Activated T-helper 2 cell treated with anti-CD3 and anti-CD28 coated beads, Interferon-gamma antibody, Interleukin-2, Interleukin-4, amounts not matched to agents 10 μg/mL and 5 μg/mL and 100 μg/mL, durations not matched to agents 14 hours and 24 hours and 36 hours (primary cell): ENCODE data around the gene R3HCC1L. TPM values are rescaled to one million over a fixed set of nuclear protein-coding genes. Genes with fewer than 3 reads are reported as not detected.

ENCODE experiments used
- DNase-seq: peaks from one replicate; pipeline ENCODE4 v3.0.0; 2021; ENCODE audit warnings: low spot score
- H3K27ac Mint-ChIP-seq: one replicate; pipeline ENCODE4 v1.8.0; 2021; ENCODE audit warnings: mixed read lengths
- H3K27me3 Mint-ChIP-seq: one replicate; pipeline ENCODE4 v1.8.0; 2021; ENCODE audit warnings: low read depth, mixed read lengths
- H3K36me3 Mint-ChIP-seq: one replicate; pipeline ENCODE4 v1.8.0; 2021; ENCODE audit warnings: low read depth, mixed read lengths
- H3K4me1 Mint-ChIP-seq: one replicate; pipeline ENCODE4 v1.8.0; 2021; ENCODE audit warnings: low read depth, mixed read lengths
- H3K4me3 Mint-ChIP-seq: one replicate; pipeline ENCODE4 v1.8.0; 2021; ENCODE audit warnings: low read depth, mild to moderate bottlenecking, moderate library complexity, mixed read lengths
- H3K9me3 Mint-ChIP-seq: one replicate; pipeline ENCODE4 v1.8.0; 2021; ENCODE audit warnings: mixed read lengths
- intact Hi-C: fragments of 100-400 bp; cut with micrococcal nuclease; formaldehyde crosslinking; loops from one replicate; pipeline ENCODE4 v1.15.1; 2023
- total RNA-seq: library from RNA; stranded (reverse); gene quantifications from 2 replicates; pipeline ENCODE4 v1.2.3, GENCODE V29; 2022

The R3HCC1L gene
- total RNA-seq, 1 donor from 2014 or later = 18.4 TPM

DNA sequence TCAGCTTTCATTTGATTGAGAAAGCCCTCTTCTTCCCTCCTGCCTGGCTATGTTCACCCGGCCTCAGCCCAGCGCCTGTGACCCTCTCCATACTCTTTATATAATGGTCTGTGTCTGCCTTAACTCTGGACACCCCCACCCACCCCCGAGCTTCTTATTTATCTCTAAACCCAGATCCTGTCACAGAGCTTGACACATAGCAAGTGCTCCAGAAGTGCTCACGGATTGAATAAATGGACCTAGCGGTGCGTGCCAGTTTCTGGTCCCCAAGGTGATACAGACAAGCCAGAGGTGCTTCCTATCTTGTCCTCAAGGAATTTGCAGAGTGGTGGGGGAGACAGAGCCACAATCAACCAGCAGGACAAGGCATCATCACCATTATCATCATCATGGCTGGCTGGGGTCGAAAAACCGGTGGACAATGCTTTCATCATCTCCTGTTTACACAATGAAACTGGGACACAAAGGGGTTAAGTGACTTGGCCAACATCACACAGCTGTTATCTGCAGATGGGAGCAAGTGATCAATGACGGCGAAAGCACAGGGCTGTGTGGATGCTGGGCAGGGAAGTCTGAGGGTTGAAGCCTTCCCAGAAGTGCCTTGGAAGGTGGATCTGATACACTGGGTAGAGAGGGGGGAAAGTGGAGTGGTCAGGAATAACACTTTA lies 135.8 kb downstream of the R3HCC1L start:
- no peak for DNase-seq
- H3K36me3 Mint-ChIP-seq = no peaks in the 10 kb centered on the region
- peaks cover 54% of the 10 kb centered on the region for H3K27me3 Mint-ChIP-seq
- H3K4me3 Mint-ChIP-seq = no peak overlapping the region
- H3K4me1 Mint-ChIP-seq = no peaks in the 10 kb centered on the region
- intact Hi-C loops = no loop called here
- H3K9me3 Mint-ChIP-seq = no peaks in the 10 kb centered on the region
- no peak overlapping the region for H3K27ac Mint-ChIP-seq

GRCh38 chr10:98270786-98271185 lies 136.3 kb downstream of the R3HCC1L start:
- Mint-ChIP-seq H3K4me1 (no peaks in the 10 kb centered on the region), H3K27me3 (peaks cover 57% of the 10 kb centered on the region), H3K4me3 (no peak overlapping the region), H3K36me3 (no peaks in the 10 kb centered on the region), H3K27ac (no peak overlapping the region), H3K9me3 (no peaks in the 10 kb centered on the region)
- intact Hi-C loops = no loop called here
- DNase-seq = no peak

DNA sequence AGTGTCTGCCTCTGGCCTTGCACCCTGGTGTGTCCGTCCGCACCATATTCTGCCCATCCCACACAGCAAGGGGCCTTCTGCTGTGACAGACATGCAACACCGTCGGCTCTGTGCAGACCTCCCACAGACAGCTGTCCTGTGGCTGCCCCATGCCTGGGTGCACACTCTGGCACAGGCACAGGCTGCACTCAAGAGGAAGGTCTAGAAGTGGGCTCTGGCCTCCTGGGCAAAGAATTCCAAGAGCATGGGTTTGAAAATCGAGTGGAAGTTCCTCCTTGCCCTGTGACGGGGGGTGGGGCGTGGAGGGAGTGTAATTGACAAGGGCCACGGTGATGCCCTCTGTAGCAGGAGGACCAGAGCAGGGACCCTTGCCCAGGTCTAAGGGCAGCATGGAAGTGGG lies 137.8 kb downstream of the R3HCC1L start:
- H3K36me3 Mint-ChIP-seq = no peaks in the 10 kb centered on the region
- no peaks in the 10 kb centered on the region for H3K4me1 Mint-ChIP-seq
- no peak overlapping the region for H3K27ac Mint-ChIP-seq
- no peak for DNase-seq
- peaks cover 44% of the 10 kb centered on the region for H3K27me3 Mint-ChIP-seq
- intact Hi-C loops = no loop called here
- H3K9me3 Mint-ChIP-seq = no peaks in the 10 kb centered on the region
- no peak overlapping the region for H3K4me3 Mint-ChIP-seq

GRCh38 chr10:98272656-98273055 lies 138.2 kb downstream of the R3HCC1L start:
- Mint-ChIP-seq H3K4me3 (no peak overlapping the region), H3K27me3 (peaks cover 40% of the 10 kb centered on the region)
- intact Hi-C loops = no loop called here

DNA sequence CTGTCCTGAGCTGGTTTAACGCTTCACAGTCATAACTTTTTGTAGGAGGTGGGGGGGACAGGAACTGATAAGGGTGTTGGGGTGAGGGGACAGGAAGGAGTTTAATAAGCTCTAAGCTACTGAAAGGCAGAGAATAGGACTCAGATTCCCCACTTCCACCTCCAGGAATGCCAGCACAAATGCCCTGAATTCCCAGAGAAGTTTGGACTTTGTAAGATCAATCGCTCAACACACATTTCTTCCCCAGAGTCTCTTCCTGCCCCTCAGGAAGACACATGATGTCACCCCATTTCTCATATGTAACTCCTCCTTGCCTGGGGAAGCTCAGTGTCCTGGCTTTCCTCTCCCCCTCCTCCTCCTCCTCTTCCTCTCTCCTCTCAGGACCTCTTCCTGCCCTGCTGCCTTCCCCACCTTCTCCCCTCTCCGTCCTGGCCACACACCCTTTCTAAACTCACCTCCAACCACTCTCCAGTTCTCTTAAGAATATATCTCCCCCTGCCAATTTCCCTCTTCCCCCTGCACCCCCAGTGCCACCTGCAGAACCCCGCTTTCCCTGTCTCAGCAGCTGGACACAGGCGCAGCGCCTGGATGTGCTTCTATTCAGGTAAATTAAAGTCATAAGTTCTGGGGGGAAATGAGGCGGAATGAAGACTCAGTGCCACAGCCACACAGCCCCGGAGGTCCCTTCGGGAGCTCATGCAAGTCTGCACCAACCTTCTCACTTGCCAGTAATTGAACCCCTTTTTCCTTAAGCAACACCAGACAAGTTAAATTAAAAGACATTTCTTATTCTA lies 138.8 kb downstream of the R3HCC1L start:
- no peak for DNase-seq
- intact Hi-C loops = no loop called here
- peaks cover 39% of the 10 kb centered on the region for H3K27me3 Mint-ChIP-seq
- H3K27ac Mint-ChIP-seq = no peak overlapping the region
- no peaks in the 10 kb centered on the region for H3K4me1 Mint-ChIP-seq
- H3K4me3 Mint-ChIP-seq = no peak overlapping the region
- no peaks in the 10 kb centered on the region for H3K36me3 Mint-ChIP-seq
- H3K9me3 Mint-ChIP-seq = no peaks in the 10 kb centered on the region

More at GRCh38 chr10:98272656-98273055, 138.2 kb downstream of the R3HCC1L start:
- Mint-ChIP-seq H3K9me3 (no peaks in the 10 kb centered on the region), H3K27ac (no peak overlapping the region), H3K4me1 (no peaks in the 10 kb centered on the region), H3K36me3 (no peaks in the 10 kb centered on the region)
- no peak for DNase-seq

- no peaks in the 10 kb centered on the region for H3K9me3 Mint-ChIP-seq
- H3K27ac Mint-ChIP-seq = no peak overlapping the region
- no peak overlapping the region for H3K4me3 Mint-ChIP-seq
- peaks cover 30% of the 10 kb centered on the region for H3K27me3 Mint-ChIP-seq
- no peak for DNase-seq
- no peaks in the 10 kb centered on the region for H3K36me3 Mint-ChIP-seq
- H3K4me1 Mint-ChIP-seq = no peaks in the 10 kb centered on the region
- intact Hi-C loops = no loop called here
Observed at GRCh38 chr10:98274562-98274961, 140.1 kb downstream of the R3HCC1L start.

- Mint-ChIP-seq H3K36me3 (no peaks in the 10 kb centered on the region), H3K27ac (no peak overlapping the region), H3K9me3 (no peaks in the 10 kb centered on the region), H3K27me3 (peaks cover 31% of the 10 kb centered on the region), H3K4me1 (no peaks in the 10 kb centered on the region), H3K4me3 (no peak overlapping the region)
- no peak for DNase-seq
- intact Hi-C loops = no loop called here
Observed at GRCh38 chr10:98276311-98276710, 141.9 kb downstream of the R3HCC1L start.

GRCh38 chr10:98285416-98285815 lies 151.0 kb downstream of the R3HCC1L start:
- peaks cover 16% of the 10 kb centered on the region for H3K27me3 Mint-ChIP-seq
- DNase-seq = no peak
- H3K27ac Mint-ChIP-seq = no peak overlapping the region
- no peak overlapping the region for H3K4me3 Mint-ChIP-seq
- no peaks in the 10 kb centered on the region for H3K36me3 Mint-ChIP-seq
- intact Hi-C loops = no loop called here
- no peaks in the 10 kb centered on the region for H3K4me1 Mint-ChIP-seq
- H3K9me3 Mint-ChIP-seq = no peaks in the 10 kb centered on the region

DNA sequence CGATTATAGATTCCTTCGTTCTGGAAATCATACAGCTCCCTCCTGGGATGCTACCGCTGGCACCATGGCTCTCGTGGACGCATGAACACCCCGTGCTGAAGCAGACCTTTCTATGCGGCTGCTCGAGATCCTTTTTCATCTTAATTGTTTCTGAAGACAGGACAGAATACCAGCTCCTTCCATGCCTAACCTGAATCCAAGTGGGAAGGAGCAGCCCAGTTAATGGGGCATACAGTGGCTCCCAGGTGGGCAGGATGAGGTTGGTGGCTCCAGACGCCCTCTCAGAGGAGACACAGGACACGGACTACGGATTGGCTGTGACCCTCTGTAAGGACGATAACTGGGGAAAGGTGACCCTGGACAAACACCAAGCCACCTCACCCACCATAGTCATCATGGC lies 152.0 kb downstream of the R3HCC1L start:
- no peaks in the 10 kb centered on the region for H3K9me3 Mint-ChIP-seq
- no peak overlapping the region for H3K4me3 Mint-ChIP-seq
- H3K4me1 Mint-ChIP-seq = no peaks in the 10 kb centered on the region
- peaks cover 8% of the 10 kb centered on the region for H3K27me3 Mint-ChIP-seq
- intact Hi-C loops = no loop called here
- H3K36me3 Mint-ChIP-seq = no peaks in the 10 kb centered on the region
- no peak overlapping the region for H3K27ac Mint-ChIP-seq
- no peak for DNase-seq

DNA sequence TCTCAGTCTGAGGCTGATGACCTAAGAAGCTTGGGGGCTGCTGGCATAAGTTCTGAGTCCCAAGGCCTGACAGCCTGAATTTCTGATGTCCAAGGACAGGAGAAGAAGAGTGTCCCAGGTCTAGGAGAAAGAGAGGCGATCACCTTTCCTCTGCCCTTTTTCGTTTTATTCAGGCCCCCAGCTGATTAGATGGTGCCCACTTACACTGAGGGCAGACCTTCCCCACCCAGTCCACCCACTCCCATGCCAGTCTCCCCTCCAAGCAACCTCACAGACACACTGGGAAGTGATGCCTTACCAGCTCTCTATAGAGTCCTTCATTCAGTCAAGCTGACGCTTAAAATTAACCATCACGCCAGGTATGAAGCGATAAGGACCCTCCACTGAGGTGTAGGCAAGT lies 152.9 kb downstream of the R3HCC1L start:
- no peak overlapping the region for H3K27ac Mint-ChIP-seq
- H3K4me3 Mint-ChIP-seq = no peak overlapping the region
- H3K4me1 Mint-ChIP-seq = no peaks in the 10 kb centered on the region
- DNase-seq = no peak
- H3K36me3 Mint-ChIP-seq = no peaks in the 10 kb centered on the region
- no peaks in the 10 kb centered on the region for H3K9me3 Mint-ChIP-seq
- peaks cover 1% of the 10 kb centered on the region for H3K27me3 Mint-ChIP-seq
- intact Hi-C loops = no loop called here

GRCh38 chr10:98289802-98290209 lies 155.3 kb downstream of the R3HCC1L start:
- no peak overlapping the region for H3K27ac Mint-ChIP-seq
- no peak for DNase-seq
- H3K27me3 Mint-ChIP-seq = peaks cover 1% of the 10 kb centered on the region
- no peaks in the 10 kb centered on the region for H3K36me3 Mint-ChIP-seq
- H3K9me3 Mint-ChIP-seq = no peaks in the 10 kb centered on the region
- H3K4me3 Mint-ChIP-seq = no peak overlapping the region
- intact Hi-C loops = no loop called here
- no peaks in the 10 kb centered on the region for H3K4me1 Mint-ChIP-seq

GRCh38 chr10:98292971-98293370 lies 158.5 kb downstream of the R3HCC1L start:
- DNase-seq = no peak
- Mint-ChIP-seq H3K9me3 (no peaks in the 10 kb centered on the region), H3K4me3 (no peak overlapping the region), H3K4me1 (no peaks in the 10 kb centered on the region), H3K27me3 (peaks cover 4% of the 10 kb centered on the region), H3K36me3 (no peaks in the 10 kb centered on the region), H3K27ac (no peak overlapping the region)
- intact Hi-C loops = no loop called here

- intact Hi-C loops = no loop called here
- H3K36me3 Mint-ChIP-seq = no peaks in the 10 kb centered on the region
- H3K27ac Mint-ChIP-seq = no peak overlapping the region
- DNase-seq = no peak
- H3K4me3 Mint-ChIP-seq = no peak overlapping the region
- H3K4me1 Mint-ChIP-seq = no peaks in the 10 kb centered on the region
- no peaks in the 10 kb centered on the region for H3K9me3 Mint-ChIP-seq
- peaks cover 4% of the 10 kb centered on the region for H3K27me3 Mint-ChIP-seq
Observed at GRCh38 chr10:98293550-98294269, 159.3 kb downstream of the R3HCC1L start.
